HG03045 (cell line): ENCODE measurements around the gene JAKMIP3.

ENCODE experiments used
- ATAC-seq: cut with Tn5 transposase; IDR thresholded peaks from one replicate; pipeline ENCODE4 v1.9.1; 2021; ENCODE audit warnings: mild to moderate bottlenecking, moderate library complexity; ENCODE audit not compliant: unreplicated experiment

Gene JAKMIP3

GRCh38 chr10:132110111-132110521 is 44.4 kb downstream of the JAKMIP3 start:
- no peak for ATAC-seq

- ATAC-seq: no peak
Measured at GRCh38 chr10:132110713-132111112, 45.0 kb downstream of the JAKMIP3 start.

GRCh38 chr10:132111121-132111731 is 45.5 kb downstream of the JAKMIP3 start:
- no peak for ATAC-seq

DNA sequence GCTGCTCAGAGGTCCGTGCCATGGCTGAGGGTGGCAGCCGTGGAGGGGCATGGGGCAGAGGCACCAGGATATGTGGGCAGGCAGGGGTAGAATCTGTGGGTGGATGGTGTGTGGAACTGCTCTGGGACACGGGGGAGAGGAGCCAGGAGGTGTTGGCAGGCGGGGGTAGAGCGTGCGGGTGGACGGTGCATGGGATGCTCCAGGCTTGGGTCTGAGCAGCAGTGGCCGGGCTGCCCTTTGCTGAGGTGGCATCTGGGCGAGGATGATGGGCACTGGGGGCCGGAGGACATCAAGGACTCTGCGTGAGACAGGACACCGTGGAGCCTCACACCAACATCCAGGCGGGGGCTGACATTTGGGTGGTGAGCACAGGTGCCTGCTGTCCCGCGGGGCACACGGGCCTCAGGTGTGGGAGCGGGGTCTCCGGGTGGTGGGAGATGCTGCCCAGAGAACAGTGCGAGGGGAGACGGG is 46.2 kb downstream of the JAKMIP3 start:
- ATAC-seq: no peak

GRCh38 chr10:132112611-132113010 is 46.9 kb downstream of the JAKMIP3 start:
- no peak for ATAC-seq

- ATAC-seq: no peak
Measured at GRCh38 chr10:132113206-132113605, 47.5 kb downstream of the JAKMIP3 start.

DNA sequence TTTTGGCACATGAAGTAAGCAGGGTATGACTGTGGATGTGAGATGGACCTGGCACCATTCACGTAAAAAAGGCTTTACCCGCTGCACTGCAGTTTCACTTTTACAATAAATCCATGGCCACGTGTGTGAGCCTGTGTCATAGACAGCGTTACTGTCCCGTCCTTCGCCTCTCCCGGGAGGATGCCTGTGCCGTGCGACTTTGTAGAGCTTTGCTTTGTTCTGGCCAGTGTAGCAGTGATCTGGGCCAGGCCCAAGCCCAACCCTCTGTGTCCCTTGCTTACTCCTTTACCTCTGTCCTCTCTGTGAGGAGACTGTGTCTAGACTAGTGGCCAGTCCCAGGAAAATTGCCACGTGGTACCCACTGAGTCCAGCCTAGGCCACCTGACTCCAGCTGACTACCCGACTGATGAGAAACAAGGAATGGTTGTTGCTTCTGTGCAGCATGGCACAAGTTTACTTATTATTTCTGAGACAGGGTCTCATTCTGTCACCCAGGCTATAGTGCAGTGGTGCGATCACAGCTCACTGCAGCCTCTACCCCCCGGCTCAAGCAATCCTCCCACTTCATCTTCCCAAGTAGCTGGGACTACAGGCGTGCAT is 48.1 kb downstream of the JAKMIP3 start:
- no peak for ATAC-seq

GRCh38 chr10:132114953-132115520 is 49.3 kb downstream of the JAKMIP3 start:
- ATAC-seq: no peak
